NCI-H510A treated with DMSO at 0.1 percent for 48 hours (cell line): ENCODE measurements around the gene SEC31B.

Source experiments
- DNase-seq: peaks from one replicate; lab custom pipeline; 2025; lab: John Stamatoyannopoulos, UW

The SEC31B gene

GRCh38 chr10:100446130-100446761 is 73.4 kb downstream of the SEC31B start:
- DNase-seq: no peak

GRCh38 chr10:100442548-100442947 is 77.1 kb downstream of the SEC31B start:
- no peak for DNase-seq

GRCh38 chr10:100438674-100439315 is 80.9 kb downstream of the SEC31B start:
- no peak for DNase-seq
